GM21737 (cell line): ENCODE results near the gene GID4.

Source experiments
- ATAC-seq: cut with Tn5 transposase; IDR thresholded peaks from one replicate; pipeline ENCODE4 v1.9.1; 2021; ENCODE audit warnings: mild to moderate bottlenecking, moderate library complexity; ENCODE audit not compliant: unreplicated experiment

GID4 gene

GRCh38 chr17:18042983-18043382, 3.8 kb downstream of the GID4 start:
- ATAC-seq: no peak

- no peak for ATAC-seq
Observed at GRCh38 chr17:18043491-18043890, 4.3 kb downstream of the GID4 start.

- no peak for ATAC-seq
Observed at GRCh38 chr17:18044609-18045008, 5.4 kb downstream of the GID4 start.

DNA sequence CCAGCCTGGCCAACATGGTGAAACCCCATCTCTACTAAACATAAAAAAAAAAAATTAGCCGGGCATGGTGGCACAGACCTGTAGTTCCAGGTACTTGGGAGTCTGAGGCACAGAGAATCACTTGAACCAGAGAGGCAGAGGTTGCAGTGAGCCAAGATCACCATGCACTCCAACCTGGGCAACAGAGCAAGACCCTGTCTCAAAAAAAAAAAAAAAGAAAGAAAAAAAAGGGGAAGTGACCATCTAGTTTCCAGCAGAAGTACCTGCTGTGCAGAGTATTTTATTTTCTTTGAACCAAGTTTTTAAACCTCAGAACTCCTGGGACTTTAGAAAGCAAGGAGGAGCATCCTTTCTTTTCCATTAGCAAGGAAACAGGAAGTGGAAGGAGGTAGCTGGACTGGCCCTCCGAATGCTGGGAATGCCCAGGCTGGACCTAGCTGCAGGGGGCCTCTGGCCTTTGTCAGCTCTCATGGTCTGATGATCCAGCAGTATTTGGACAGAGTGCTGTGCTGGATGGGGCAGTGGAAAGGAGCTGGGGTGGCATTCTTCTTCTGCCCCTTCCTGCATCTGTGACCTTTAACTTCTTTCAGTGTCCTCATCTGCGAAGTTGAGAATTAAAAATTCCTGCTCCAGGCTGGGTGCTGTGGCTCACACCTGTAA, 6.6 kb downstream of the GID4 start:
- ATAC-seq: no peak

DNA sequence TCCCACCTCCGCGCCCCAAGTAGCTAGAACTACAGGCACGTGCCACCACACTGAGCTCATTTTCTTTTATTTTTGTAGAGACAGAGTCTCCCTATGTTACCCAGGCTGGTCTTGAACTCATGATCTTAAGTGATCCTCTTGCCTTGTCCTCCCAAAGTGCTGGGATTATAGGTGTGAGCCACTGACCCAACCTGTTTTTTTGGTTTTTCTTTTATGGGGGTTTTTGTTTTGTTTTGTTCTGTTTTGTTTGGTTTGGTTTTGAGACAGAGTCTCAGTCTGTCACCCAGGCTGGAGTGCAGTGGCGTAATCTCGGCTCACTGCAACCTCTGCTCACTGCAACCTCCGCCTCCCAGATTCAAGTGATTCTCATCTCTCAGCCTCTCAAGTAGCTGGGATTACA, 16.4 kb downstream of the GID4 start:
- ATAC-seq: no peak

DNA sequence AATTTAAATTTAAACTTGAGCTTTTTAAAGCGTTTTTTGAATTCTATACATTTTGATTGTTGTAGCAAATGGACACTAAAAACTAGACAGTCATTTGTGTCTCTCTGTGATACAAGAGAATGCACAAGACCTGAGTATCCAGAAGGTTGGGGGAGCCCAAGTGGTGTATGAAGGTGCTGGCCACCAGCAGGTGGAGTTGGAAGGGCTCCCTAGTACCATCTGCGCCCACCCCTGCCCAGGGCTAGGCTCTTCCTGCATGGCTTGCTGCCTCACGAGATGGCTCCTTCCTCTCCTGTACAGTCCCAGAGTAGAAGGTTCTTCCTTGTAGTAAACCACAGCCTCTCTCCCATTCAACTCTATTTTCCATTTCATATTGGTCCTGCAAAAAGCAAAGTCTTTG, 17.0 kb downstream of the GID4 start:
- ATAC-seq: no peak

DNA sequence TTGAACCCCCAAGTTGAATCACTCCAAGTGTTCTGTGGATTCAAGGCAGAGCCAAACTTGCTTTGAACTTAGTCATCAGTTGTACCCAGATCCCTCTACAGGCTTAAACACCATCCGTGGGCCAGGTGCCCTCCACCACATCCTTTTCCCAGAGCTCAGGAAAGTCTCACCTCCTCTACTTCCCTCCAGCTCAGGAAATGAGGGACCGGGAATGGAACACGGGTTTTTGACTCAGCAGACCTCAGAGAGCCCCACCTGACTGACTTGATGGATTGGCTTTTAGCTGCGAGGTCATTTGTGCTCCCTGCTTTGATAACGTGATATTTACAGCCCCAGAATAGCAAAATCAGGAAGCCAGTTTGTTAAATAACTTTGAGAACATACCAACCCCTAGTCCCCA, 20.1 kb downstream of the GID4 start:
- no peak for ATAC-seq

- no peak for ATAC-seq
Observed at GRCh38 chr17:18064053-18064452, 24.8 kb downstream of the GID4 start.

DNA sequence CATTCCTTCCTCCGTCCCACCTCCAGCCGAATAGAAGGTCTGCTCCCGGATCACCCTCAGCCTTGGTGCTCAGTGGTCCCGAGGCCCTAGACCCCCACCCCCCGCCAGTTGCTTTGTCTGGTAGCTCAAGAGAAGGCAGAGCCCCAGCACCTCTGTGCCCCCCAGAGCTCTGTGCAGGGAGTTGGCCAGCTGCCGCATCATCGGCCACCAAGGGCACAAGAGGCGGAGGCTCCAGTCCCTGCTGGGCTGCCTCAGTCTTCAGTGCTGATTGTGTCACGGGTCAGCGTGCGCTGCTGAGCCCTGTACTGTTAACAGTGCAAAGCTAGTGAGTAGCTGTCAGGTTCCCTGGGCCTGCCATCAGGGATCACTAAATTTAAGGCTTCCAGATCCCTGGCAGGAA, 26.3 kb downstream of the GID4 start:
- ATAC-seq: no peak

GRCh38 chr17:18066866-18067265, 27.7 kb downstream of the GID4 start:
- ATAC-seq: no peak

- no peak for ATAC-seq
Observed at GRCh38 chr17:18069101-18069500, 29.9 kb downstream of the GID4 start.

DNA sequence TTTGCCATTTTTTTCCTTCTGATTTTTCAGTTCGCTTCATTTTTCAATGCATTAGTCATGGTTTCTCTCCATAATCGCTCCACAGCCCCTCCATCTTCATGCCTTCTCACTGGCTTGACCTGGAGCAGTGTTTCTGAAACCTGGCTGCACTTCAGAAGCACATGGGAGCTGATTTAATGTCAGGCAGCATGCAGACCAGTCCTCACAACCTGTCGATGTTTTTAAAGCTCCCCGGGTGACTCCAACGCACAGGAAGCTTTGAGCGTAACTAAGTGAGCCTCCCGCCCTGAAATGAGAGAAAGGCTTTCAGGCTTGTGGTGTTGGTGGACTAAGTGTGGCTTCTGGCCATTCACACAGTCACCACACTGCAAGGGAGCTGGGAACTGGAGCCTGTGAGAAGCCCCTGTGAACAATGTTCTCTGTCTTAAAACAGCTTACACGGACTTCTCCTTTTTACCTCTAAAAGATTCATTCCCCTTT, 31.7 kb downstream of the GID4 start:
- ATAC-seq: no peak

- ATAC-seq: no peak
Observed at GRCh38 chr17:18071751-18072150, 32.5 kb downstream of the GID4 start.

DNA sequence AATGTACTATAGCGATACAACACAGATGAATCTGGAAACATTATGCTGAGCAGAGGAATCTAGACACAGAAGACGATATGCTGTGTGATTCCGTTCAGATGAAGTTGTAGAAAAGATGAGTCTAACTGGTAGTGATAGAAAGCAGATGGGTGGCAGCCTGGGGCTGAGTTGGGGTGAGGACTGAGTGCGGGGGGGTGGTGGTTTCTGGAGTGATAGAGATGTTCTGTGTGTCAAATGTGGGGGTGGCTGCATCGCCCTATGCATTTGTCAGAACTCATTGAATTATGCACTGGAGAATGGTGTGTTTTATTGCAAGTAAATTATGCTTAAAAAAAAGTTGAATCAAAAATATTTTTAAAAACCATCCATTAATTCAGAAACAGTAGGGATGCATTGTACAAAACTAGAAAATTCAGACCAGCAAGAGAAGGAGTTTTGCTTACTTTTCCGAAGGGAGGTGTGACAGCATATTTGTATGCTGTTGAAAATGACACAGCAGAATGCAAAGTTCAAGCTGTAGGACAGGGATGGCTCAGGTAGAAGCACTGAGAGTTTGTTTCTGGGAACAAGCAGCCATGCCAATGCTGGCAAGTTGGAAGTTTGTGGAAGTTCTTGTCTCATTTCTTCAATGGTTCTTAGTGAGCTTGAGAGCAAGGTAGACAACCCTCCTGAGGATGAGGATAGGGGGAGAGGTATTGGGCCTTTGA, 35.5 kb downstream of the GID4 start:
- no peak for ATAC-seq

GRCh38 chr17:18076936-18077335, 37.7 kb downstream of the GID4 start:
- no peak for ATAC-seq

DNA sequence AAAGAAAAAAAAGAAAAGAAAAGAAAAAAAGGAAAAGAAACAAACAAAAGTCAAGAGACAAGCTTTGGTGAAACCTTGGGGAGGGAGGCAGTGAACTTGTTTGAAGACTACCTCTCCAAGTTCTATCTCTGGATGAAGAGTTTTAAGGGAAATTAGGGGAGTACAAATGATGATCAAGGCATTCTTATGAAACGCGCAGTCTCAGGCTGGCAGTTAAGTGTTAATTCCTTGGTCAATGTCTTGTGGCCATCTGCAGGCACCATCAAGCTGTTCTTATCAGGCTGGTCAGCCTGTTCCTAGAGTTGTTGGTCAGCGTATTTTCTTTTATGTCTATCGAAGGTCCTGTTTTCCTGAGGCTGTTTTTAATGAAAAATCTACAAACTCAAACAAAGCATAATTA, 40.3 kb downstream of the GID4 start:
- ATAC-seq: no peak

DNA sequence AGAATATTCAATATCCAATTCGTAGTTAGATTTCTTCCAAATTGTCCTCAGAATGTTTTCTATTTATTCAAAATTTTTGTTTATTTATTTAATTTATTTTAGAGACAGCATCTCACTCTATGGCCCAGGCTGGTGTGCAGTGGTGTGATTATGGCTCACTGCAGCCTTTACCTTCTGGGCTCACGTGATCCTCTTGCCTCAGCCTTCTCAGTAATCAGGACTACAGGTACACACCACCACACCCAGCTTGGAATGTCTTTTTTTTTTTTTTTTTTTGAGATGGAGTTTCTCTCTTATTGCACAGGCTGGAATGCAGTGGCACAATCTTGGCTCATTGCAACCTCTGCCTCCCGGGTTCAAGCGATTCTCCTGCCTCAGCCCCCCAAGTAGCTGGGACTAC, 45.0 kb downstream of the GID4 start:
- no peak for ATAC-seq

- peak; percentile 61 for ATAC-seq
Observed at GRCh38 chr17:18087610-18088491, 48.6 kb downstream of the GID4 start, which contains the start of gene DRG2. Gene DRG2 (plus strand): TSS chr17:18087948. CDS start chr17:18088024, 76 bp downstream.

DNA sequence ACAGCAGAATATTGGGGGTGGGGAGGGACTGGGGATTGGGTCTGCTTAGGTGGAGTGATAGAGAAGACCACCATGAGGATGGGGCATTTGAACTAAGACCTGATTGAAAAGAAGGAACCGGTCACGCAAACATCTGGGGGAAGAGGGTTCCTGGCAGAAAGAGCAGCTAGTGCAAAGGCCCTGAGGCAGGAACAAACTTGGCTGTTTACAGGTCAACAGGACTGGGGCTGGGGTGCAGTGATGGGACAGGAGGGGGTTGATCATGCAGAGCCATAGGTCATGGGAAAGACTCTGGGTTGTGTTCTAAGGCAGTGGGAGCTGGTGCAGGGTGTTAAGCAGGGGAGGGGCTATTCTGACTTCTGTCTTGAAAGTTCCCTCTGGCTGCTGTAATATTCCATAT, 50.4 kb downstream of the GID4 start:
- ATAC-seq: no peak

- no peak for ATAC-seq
Observed at GRCh38 chr17:18093616-18094408, 54.6 kb downstream of the GID4 start.

GRCh38 chr17:18094409-18094807, 55.2 kb downstream of the GID4 start:
- ATAC-seq: no peak
